Measurements from ENCODE around the gene CSTB.

Gene CSTB

GRCh38 chr21:43768868-43769167, 7.3 kb downstream of the CSTB start:
- no peak for ATAC-seq
- H3K9me3 Mint-ChIP-seq, result peaks cover 7% of the 10 kb centered on the region
- H3K27ac Mint-ChIP-seq, result no peak overlapping the region
- H3K4me1 Mint-ChIP-seq, result peaks cover 25% of the 10 kb centered on the region
- H3K4me3 Mint-ChIP-seq, result no peak overlapping the region
- peaks cover 23% of the 10 kb centered on the region for H3K36me3 Mint-ChIP-seq
- H3K27me3 Mint-ChIP-seq, result peaks cover 12% of the 10 kb centered on the region

DNA sequence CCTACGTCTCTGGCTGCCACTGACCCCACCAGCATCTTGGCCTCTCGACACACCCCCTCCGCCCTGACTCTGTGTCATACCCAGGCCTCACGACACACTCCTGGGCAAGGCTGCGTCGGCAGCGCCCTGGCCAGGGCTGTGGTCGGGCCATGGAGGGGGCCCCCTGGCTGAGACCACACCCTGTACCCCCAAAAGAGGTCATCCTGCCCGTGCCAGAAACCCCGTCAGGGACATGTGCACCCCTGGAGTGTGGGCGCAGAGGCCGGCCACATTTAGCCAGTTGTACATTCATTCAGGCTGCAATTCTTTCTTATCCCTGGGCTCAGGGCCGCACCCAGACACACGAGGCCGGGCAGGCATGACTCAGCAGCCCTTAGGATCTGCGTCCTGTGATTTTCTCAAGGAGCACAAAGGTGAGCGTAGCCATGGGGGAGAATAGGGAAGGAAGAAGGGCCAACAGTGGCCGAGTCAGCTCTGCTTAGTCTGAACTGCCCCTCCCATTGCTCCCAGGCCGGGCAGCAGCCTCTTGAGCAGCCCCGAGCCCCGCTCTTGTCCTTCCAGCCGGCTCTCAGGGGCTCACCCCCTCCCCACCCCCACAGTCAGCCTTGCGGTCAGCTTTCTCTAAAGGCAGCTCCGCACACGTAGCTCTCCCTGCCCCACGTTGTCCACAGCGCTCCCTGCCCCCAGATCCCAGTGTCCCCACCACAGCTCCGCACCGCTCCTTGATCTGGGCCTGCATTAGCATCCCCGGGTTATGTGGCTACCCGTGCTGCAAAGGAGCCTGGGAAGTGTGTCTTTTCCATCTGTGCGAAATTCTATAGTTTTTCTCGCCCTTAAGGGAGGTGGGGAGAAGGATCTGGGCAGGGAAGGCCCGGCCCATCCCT, 7.9 kb downstream of the CSTB start:
- no peak overlapping the region for H3K27ac Mint-ChIP-seq
- H3K4me1 Mint-ChIP-seq, result peaks cover 20% of the 10 kb centered on the region
- peaks cover 7% of the 10 kb centered on the region for H3K9me3 Mint-ChIP-seq
- H3K4me3 Mint-ChIP-seq, result no peak overlapping the region
- H3K27me3 Mint-ChIP-seq, result peaks cover 12% of the 10 kb centered on the region
- H3K36me3 Mint-ChIP-seq, result peaks cover 22% of the 10 kb centered on the region
- no peak for ATAC-seq

DNA sequence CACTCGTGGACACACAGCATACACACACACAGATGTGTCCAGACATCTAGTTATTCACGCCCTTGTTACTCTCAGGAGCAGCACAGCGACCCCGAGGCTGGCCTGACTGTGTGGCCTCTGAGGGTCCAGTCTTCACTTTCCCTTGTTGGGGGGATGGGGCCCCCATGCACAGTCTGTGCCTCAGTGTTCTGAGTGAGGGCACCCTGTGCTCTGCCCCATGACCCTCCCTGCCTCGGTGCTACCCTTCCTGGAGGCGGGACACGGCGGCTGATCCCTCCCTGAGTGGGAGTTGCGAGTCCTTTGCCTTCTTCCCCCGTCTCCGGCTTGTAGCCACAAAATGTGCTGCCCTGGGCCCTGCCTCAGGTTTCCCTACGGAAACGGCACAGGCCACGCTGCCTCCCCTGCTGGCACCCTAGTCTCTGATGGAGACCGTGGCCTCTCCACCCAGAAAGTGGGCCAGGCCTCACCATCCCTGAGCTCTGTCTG, 8.6 kb downstream of the CSTB start:
- Mint-ChIP-seq H3K4me1 (peaks cover 13% of the 10 kb centered on the region), H3K4me3 (no peak overlapping the region), H3K36me3 (peaks cover 22% of the 10 kb centered on the region), H3K27me3 (peaks cover 12% of the 10 kb centered on the region), H3K9me3 (peaks cover 7% of the 10 kb centered on the region), H3K27ac (no peak overlapping the region)
- no peak for ATAC-seq

DNA sequence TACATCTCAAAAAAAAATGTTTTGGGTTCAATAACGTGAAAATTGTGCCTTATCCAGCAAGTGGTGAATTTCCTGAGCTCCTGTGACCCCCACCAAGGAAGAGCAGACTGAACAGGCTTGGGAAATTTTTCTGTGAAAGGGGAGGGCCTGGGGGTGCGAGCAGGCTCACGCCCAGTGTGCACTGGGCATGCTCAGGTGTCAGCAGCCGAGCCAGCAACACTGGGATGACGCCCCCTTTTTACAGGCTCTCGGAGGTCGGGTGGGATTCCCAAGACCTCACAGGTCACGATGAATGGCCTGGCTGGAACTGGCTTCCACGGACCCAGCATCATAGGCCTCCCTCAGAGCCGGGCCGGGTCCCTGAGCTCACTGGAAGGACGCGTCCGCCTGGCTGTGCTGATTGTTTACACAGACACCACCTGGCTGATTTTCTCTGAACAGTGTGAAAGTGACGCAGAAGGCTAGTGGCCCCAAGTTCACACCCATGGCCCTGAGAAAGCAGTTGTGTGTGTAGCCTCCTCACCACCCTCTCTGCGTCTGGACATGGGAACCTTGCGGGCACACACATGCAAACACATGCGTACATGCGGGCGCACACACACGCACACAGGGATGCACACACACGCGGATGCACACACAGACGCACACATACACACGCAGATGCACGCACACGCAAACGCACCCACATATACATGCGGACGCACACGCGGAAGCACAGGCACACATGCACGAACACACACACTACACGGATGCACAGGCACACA, 9.2 kb downstream of the CSTB start:
- H3K36me3 Mint-ChIP-seq, result peaks cover 22% of the 10 kb centered on the region
- H3K27ac Mint-ChIP-seq, result no peak overlapping the region
- H3K4me1 Mint-ChIP-seq, result peaks cover 10% of the 10 kb centered on the region
- no peak overlapping the region for H3K4me3 Mint-ChIP-seq
- peaks cover 7% of the 10 kb centered on the region for H3K9me3 Mint-ChIP-seq
- no peak for ATAC-seq
- peaks cover 12% of the 10 kb centered on the region for H3K27me3 Mint-ChIP-seq

DNA sequence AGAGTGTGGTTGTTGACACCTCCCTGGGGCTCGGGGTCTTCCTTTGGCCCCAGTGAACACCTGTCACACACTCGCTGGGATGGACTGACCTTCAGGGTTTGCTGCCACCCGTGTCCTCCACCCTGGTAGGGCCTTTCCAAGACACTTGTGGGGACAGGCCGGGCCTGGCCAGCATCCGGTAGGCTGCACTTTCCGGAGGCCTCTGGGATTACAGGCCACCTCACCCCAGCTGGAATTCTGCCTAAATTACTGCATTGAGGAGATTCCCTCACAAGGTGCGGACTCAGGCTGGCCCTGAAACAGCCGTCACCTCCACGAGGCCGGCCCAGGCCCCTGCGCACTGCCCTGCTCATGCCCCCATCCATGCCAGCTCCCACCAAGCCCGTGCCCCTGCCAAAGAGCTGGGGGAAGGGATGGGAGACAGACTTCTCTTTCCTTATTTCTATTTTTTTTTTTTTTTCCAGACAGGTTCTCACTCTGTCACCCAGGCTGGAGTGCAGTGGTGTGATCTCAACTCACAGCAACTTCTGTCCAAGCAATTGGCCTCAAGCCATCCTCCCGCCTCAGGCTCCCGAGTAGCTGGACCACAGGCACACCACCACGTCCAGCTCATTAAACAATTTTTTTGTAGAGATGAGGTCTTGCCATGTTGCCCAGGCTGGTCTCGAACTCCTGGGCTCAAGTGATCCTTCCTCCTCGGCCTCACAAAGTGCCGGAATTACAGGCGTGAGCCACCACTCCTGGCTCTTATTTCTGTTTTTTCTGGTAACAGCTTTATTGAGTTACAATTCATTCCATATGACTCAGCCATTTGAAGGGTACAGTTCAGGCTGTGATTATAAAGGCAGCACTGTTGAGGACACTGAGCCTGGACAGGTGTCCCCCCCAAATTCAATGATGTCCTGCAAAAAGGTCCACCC, 11.3 kb downstream of the CSTB start:
- no peaks in the 10 kb centered on the region for H3K9me3 Mint-ChIP-seq
- no peak for ATAC-seq
- H3K4me3 Mint-ChIP-seq, result no peak overlapping the region
- no peak overlapping the region for H3K27ac Mint-ChIP-seq
- no peaks in the 10 kb centered on the region for H3K4me1 Mint-ChIP-seq
- H3K36me3 Mint-ChIP-seq, result peaks cover 21% of the 10 kb centered on the region
- peaks cover 12% of the 10 kb centered on the region for H3K27me3 Mint-ChIP-seq

DNA sequence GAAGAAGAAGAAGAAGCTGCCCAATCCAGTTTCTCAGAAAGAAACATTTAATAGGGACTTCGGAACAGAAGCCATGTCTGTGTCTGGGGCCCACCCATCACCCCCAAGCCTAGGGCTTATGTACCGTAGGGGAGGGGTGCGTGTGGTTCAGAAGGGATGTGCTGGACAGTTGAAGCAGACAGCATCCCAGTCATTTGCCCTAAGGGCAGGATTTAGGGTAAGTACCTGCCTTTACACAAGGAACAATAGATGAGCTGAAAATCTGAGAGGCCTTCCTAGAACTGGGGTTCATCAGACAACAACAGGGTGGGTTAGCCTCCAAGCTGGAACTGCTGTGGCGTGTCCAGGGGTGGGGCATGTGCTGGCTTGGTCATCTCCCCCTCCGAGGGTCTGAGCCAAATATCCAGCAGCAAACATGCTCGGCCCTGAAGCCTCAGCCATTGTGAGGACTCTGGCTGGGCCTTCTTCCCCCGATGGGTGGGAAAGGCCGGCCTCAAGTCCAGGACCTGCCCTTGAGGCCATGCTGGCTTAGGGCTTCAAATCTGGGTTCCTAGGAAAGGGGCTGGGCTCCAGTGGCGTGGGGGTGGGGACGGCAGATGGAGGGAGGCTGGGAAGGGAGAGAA, 12.1 kb downstream of the CSTB start:
- no peaks in the 10 kb centered on the region for H3K9me3 Mint-ChIP-seq
- H3K27me3 Mint-ChIP-seq, result peaks cover 7% of the 10 kb centered on the region
- no peak overlapping the region for H3K27ac Mint-ChIP-seq
- H3K36me3 Mint-ChIP-seq, result peaks cover 21% of the 10 kb centered on the region
- ATAC-seq, result no peak
- H3K4me3 Mint-ChIP-seq, result no peak overlapping the region
- no peaks in the 10 kb centered on the region for H3K4me1 Mint-ChIP-seq

DNA sequence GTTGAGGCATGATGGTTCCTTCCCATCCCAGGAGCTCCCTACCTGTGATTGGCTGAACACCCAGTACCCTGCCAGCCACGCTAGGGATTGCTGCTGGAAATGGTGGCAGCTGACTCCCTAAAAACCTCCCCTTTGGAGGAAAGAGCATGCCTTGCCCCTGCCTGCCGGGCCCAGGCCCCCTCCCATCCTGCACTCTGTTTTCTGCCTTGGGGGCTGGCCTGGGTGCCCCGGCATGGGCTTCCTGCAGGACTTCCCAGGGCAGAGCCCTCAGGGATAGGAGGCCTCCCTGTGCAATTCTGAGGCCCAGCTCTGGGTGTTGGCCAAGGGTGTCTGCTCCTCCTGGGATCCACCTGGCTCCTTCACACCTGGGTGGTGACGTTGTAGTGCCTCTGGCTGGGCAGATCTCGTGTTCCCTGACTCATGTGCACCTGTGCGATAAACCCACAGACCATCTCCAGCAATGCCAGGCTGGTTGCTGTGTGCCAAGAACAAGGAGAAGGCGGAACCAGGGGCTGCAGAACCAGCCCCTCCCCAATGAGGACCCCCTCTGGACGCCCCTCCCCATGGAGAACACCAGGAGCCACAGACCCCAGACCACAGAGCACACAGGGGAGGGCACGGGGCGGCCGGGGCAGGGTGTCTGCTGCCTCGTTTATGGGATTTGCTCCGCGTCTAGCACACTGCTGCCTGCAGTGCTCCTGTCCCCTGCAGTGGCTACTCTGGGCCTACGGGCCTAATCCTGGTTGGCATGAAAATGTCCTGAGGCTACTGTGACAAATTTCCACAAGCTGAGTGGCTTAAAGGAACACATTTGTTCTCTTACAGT, 13.6 kb downstream of the CSTB start:
- no peak for ATAC-seq
- no peak overlapping the region for H3K4me3 Mint-ChIP-seq
- no peaks in the 10 kb centered on the region for H3K4me1 Mint-ChIP-seq
- no peak overlapping the region for H3K27ac Mint-ChIP-seq
- no peaks in the 10 kb centered on the region for H3K27me3 Mint-ChIP-seq
- H3K36me3 Mint-ChIP-seq, result peaks cover 28% of the 10 kb centered on the region
- H3K9me3 Mint-ChIP-seq, result no peaks in the 10 kb centered on the region

DNA sequence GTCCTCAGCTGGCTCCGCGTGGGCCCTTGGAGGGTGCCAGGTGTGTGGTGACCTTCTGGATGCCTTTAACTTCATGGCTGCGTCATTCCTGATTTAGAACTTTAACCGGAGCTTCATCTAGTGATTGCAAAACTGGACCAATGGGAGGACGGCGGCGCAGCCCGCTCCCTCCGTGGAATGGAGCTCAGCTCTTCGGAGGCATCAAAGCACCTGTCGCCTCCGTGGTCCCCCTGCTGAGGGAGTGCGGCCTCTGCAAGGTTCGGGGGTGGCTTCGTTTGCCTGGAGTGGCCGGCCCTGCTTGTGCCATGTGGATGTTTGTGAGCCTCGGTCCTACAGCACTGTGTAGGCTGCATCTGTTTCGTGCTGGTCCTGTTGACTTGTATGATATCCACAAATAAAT, 14.2 kb downstream of the CSTB start:
- H3K27ac Mint-ChIP-seq, result no peak overlapping the region
- no peak for ATAC-seq
- no peak overlapping the region for H3K4me3 Mint-ChIP-seq
- peaks cover 28% of the 10 kb centered on the region for H3K36me3 Mint-ChIP-seq
- H3K4me1 Mint-ChIP-seq, result no peaks in the 10 kb centered on the region
- no peaks in the 10 kb centered on the region for H3K9me3 Mint-ChIP-seq
- no peaks in the 10 kb centered on the region for H3K27me3 Mint-ChIP-seq

- Mint-ChIP-seq H3K36me3 (peaks cover 39% of the 10 kb centered on the region), H3K27ac (no peak overlapping the region), H3K4me3 (no peak overlapping the region), H3K4me1 (no peaks in the 10 kb centered on the region), H3K9me3 (no peaks in the 10 kb centered on the region), H3K27me3 (no peaks in the 10 kb centered on the region)
- ATAC-seq, result no peak
Measured at GRCh38 chr21:43760391-43760958, 15.6 kb downstream of the CSTB start.

GRCh38 chr21:43759651-43760050, 16.5 kb downstream of the CSTB start:
- no peak for ATAC-seq
- no peaks in the 10 kb centered on the region for H3K9me3 Mint-ChIP-seq
- no peaks in the 10 kb centered on the region for H3K4me1 Mint-ChIP-seq
- no peaks in the 10 kb centered on the region for H3K27me3 Mint-ChIP-seq
- peaks cover 45% of the 10 kb centered on the region for H3K36me3 Mint-ChIP-seq
- H3K27ac Mint-ChIP-seq, result no peak overlapping the region
- H3K4me3 Mint-ChIP-seq, result no peak overlapping the region

DNA sequence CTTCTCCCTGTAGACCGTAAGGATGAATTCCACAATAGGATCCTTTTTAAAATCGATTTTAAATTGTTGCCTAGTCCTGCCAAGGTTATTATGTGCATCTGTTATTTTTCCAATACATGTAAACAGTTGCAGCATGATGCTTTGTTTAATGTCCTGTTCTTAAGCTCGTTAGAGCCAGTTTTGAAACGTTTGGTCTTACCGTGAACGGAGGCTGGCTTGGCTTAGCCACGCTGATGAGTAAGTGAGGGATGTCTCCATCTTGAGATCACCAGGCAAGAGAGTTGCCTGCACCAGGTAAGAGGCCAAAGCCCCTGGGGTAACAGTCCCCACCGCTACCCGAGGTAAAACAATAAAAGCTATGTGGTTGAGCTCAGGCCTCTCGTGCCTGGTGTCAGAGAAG, 17.3 kb downstream of the CSTB start:
- no peak overlapping the region for H3K4me3 Mint-ChIP-seq
- ATAC-seq, result no peak
- H3K27ac Mint-ChIP-seq, result no peak overlapping the region
- H3K4me1 Mint-ChIP-seq, result no peaks in the 10 kb centered on the region
- H3K27me3 Mint-ChIP-seq, result no peaks in the 10 kb centered on the region
- no peaks in the 10 kb centered on the region for H3K9me3 Mint-ChIP-seq
- H3K36me3 Mint-ChIP-seq, result peaks cover 54% of the 10 kb centered on the region

- Mint-ChIP-seq H3K27ac (no peak overlapping the region), H3K27me3 (no peaks in the 10 kb centered on the region), H3K4me1 (no peaks in the 10 kb centered on the region), H3K9me3 (no peaks in the 10 kb centered on the region), H3K36me3 (peaks cover 55% of the 10 kb centered on the region), H3K4me3 (no peak overlapping the region)
- no peak for ATAC-seq
Measured at GRCh38 chr21:43758111-43758641, 17.9 kb downstream of the CSTB start.

DNA sequence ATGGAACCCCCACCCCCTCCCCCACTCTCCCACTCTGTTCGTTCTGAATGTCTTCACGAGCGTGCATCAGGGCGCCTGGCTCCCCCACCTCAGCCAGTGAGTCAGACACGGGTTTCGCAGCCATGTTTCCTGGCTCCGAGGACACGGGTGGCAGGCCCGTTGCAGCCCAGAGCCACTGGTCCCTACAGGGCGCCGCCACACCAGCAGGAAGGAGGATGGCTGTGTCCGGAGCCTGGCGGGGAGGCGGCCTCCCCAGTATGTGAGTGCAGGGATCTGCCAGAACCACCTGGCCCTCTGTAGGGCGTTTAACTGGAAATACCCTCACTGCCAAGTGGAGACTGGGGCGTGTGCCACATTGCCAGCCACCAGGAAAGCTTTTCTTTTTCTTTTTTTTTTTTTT, 18.5 kb downstream of the CSTB start:
- no peak overlapping the region for H3K27ac Mint-ChIP-seq
- peaks cover 54% of the 10 kb centered on the region for H3K36me3 Mint-ChIP-seq
- H3K9me3 Mint-ChIP-seq, result no peaks in the 10 kb centered on the region
- H3K4me1 Mint-ChIP-seq, result no peaks in the 10 kb centered on the region
- H3K27me3 Mint-ChIP-seq, result no peaks in the 10 kb centered on the region
- no peak for ATAC-seq
- no peak overlapping the region for H3K4me3 Mint-ChIP-seq
